PC-3 (cell line): Measurements from ENCODE around the gene DEPDC1B. TPM values are rescaled to one million over a fixed set of nuclear protein-coding genes. Genes with fewer than 3 reads are reported as not detected.

Experiments used
- ATAC-seq: fragments of 200-7000 bp; cut with Tn5 transposase; 2 replicates; pipeline ENCODE4 v1.9.1; 2020; ENCODE audit warnings: mild to moderate bottlenecking, moderate library complexity
- BruUV-seq: library from RNA; stranded (reverse); fragments of 400-500 nt; replicated peaks from 2 replicates; lab custom pipeline; 2021; lab: Mats Ljungman, UMichigan
- CTCF ChIA-PET: fragments of 300-600 bp; sonication (Branson Sonifier 250); formaldehyde crosslinking; loops from one replicate; lab custom pipeline; 2022; ENCODE audit warnings: antibody characterized with exemption; lab: Charles Lee
- POLR2A ChIA-PET: fragments of 300-600 bp; sonication (Branson Sonifier 250); formaldehyde crosslinking; loops from one replicate; lab custom pipeline; 2022; ENCODE audit warnings: antibody characterized with exemption; ENCODE audit not compliant: unreplicated experiment; lab: Charles Lee
- DNase-seq: peaks from one replicate; pipeline ENCODE4 v3.0.0-alpha.2; 2015
- H2AFZ ChIP-seq: fragments of 300-600 bp; sonication (generic); 2 replicates; pipeline ENCODE4 v1.6.0; 2016; ENCODE audit warnings: antibody characterized with exemption, low read length
- H3F3A ChIP-seq: fragments of 300-600 bp; sonication (generic); one replicate; pipeline ENCODE4 v1.6.0; 2017; ENCODE audit warnings: antibody characterized with exemption, low read length, control low read depth, mild to moderate bottlenecking; ENCODE audit not compliant: unreplicated experiment
- H3K27ac ChIP-seq: fragments of 300-600 bp; sonication (generic); 2 replicates; pipeline ENCODE4 v1.5.1; 2016; ENCODE audit warnings: mild to moderate bottlenecking, low read length
- H3K27me3 ChIP-seq: fragments of 300-600 bp; sonication (generic); 2 replicates; pipeline ENCODE4 v1.6.1; 2016; ENCODE audit warnings: low read length, mixed read lengths
- H3K36me3 ChIP-seq: fragments of 300-600 bp; sonication (generic); 2 replicates; pipeline ENCODE4 v1.6.1; 2016; ENCODE audit warnings: low read depth, mixed run types, low read length, mixed read lengths
- H3K4me1 ChIP-seq: fragments of 300-600 bp; sonication (generic); 2 replicates; pipeline ENCODE4 v1.5.1; 2016; ENCODE audit warnings: low read length; ENCODE audit not compliant: insufficient read depth
- H3K4me2 ChIP-seq: fragments of 300-600 bp; sonication (generic); 2 replicates; pipeline ENCODE4 v1.6.0; 2016; ENCODE audit warnings: low read length
- H3K4me3 ChIP-seq: fragments of 300-600 bp; sonication (generic); 2 replicates; pipeline ENCODE4 v1.5.1; 2016; ENCODE audit warnings: mild to moderate bottlenecking, low read length, mixed read lengths
- H3K79me2 ChIP-seq: fragments of 300-600 bp; sonication (generic); 2 replicates; pipeline ENCODE4 v1.6.1; 2017; ENCODE audit warnings: low read length, mixed read lengths
- H3K9ac ChIP-seq: fragments of 300-600 bp; sonication (generic); 2 replicates; pipeline ENCODE4 v1.6.0; 2016; ENCODE audit warnings: mild to moderate bottlenecking, low read length
- H3K9me2 ChIP-seq: fragments of 300-600 bp; sonication (generic); replicated peaks from 2 replicates; pipeline ENCODE4 v1.6.1; 2016; ENCODE audit warnings: mixed run types, low read length, mixed read lengths
- H3K9me3 ChIP-seq: fragments of 300-600 bp; sonication (generic); 2 replicates; pipeline ENCODE4 v1.6.1; 2016; ENCODE audit warnings: low read length, mixed read lengths
- H4K20me1 ChIP-seq: fragments of 300-600 bp; sonication (generic); 2 replicates; pipeline ENCODE4 v1.6.1; 2016; ENCODE audit warnings: low read length, mixed read lengths
- CTCF ChIP-seq: fragments of 300-600 bp; sonication (generic); conservative IDR thresholded peaks from 2 replicates; pipeline ENCODE4 v1.5.1; 2017; ENCODE audit warnings: antibody characterized with exemption, low read depth, mild to moderate bottlenecking, low read length
- EZH2 ChIP-seq: fragments of 300-600 bp; sonication (generic); IDR thresholded peaks from one replicate; pipeline ENCODE4 v1.6.1; 2017; ENCODE audit warnings: antibody characterized with exemption, mild to moderate bottlenecking, low read length; ENCODE audit not compliant: unreplicated experiment
- EZH2phosphoT487 ChIP-seq: fragments of 300-600 bp; sonication (generic); IDR thresholded peaks from 2 replicates; pipeline ENCODE4 v1.6.1; 2018; ENCODE audit warnings: mild to moderate bottlenecking, antibody characterized with exemption, low read length, borderline replicate concordance
- intact Hi-C: fragments of 100-400 bp; cut with micrococcal nuclease; formaldehyde crosslinking; loops from 2 replicates; pipeline ENCODE4 v1.9.0; 2023
- total RNA-seq: library from RNA; depleted of rRNA; stranded (reverse); fragments of >200 nt; gene quantifications from 2 replicates; pipeline ENCODE4 v1.2.3, GENCODE V29; 2014

DEPDC1B gene
- total RNA-seq, 1 experiment from 2014 or later: 22.7 TPM

- Histone ChIP-seq H3F3A (no peaks in the 10 kb centered on the region), H3K9me2 (no peaks in the 10 kb centered on the region)
- CTCF ChIA-PET: no interaction called here
These were observed 64.0 kb downstream of the DEPDC1B start for GRCh38 chr5:60636001-60636400.

GRCh38 chr5:60634051-60634450 lies 65.9 kb downstream of the DEPDC1B start:
- H3K4me3 ChIP-seq: no peak overlapping the region
- H3K27ac ChIP-seq: no peak overlapping the region
- H4K20me1 ChIP-seq: no peaks in the 10 kb centered on the region
- TF ChIP-seq CTCF (no peak), EZH2phosphoT487 (no peak), EZH2 (no peak)
- intact Hi-C loops: no loop called here
- no peaks in the 10 kb centered on the region for H3K9me3 ChIP-seq
- no peaks in the 10 kb centered on the region for H3K79me2 ChIP-seq
- ATAC-seq (no peak), DNase-seq (no peak)
- H3K4me2 ChIP-seq: no peak overlapping the region
- no peaks in the 10 kb centered on the region for H3K4me1 ChIP-seq
- H3K9ac ChIP-seq: no peak overlapping the region
- H3K27me3 ChIP-seq: no peaks in the 10 kb centered on the region
- H3K9me2 ChIP-seq: no peaks in the 10 kb centered on the region
- no TSS peak for BruUV-seq
- CTCF ChIA-PET: no interaction called here
- H3F3A ChIP-seq: no peaks in the 10 kb centered on the region
- POLR2A ChIA-PET: no interaction called here
- peaks cover 10% of the 10 kb centered on the region for H3K36me3 ChIP-seq
- H2AFZ ChIP-seq: no peak overlapping the region

More at GRCh38 chr5:60636001-60636400, 64.0 kb downstream of the DEPDC1B start:
- H3K4me2 ChIP-seq: no peak overlapping the region
- H3K79me2 ChIP-seq: no peaks in the 10 kb centered on the region
- H3K27ac ChIP-seq: no peak overlapping the region
- no peak for TF ChIP-seq CTCF
- TF ChIP-seq EZH2: no peak
- no peak for TF ChIP-seq EZH2phosphoT487
- no TSS peak for BruUV-seq
- H3K9me3 ChIP-seq: no peaks in the 10 kb centered on the region
- H3K36me3 ChIP-seq: 0 out of 2 replicates have a peak, but pooled peaks cover 7% of the 10 kb centered on the region
- intact Hi-C loops: no loop called here
- POLR2A ChIA-PET: no interaction called here
- H3K9ac ChIP-seq: no peak overlapping the region
- no peak overlapping the region for H2AFZ ChIP-seq
- no peaks in the 10 kb centered on the region for H3K27me3 ChIP-seq
- no peaks in the 10 kb centered on the region for H4K20me1 ChIP-seq
- DNase-seq (no peak), ATAC-seq (no peak)
- no peak overlapping the region for H3K4me3 ChIP-seq
- no peaks in the 10 kb centered on the region for H3K4me1 ChIP-seq

GRCh38 chr5:60633341-60633740 lies 66.6 kb downstream of the DEPDC1B start:
- ATAC-seq (no peak), DNase-seq (no peak)
- TF ChIP-seq EZH2 (no peak), EZH2phosphoT487 (no peak), CTCF (no peak)
- Histone ChIP-seq H3K9me2 (no peaks in the 10 kb centered on the region), H3K4me1 (no peaks in the 10 kb centered on the region), H3K27ac (no peak overlapping the region), H2AFZ (no peak overlapping the region), H3K9ac (no peak overlapping the region), H3K4me2 (no peak overlapping the region), H3K27me3 (no peaks in the 10 kb centered on the region), H3K9me3 (no peaks in the 10 kb centered on the region), H3K4me3 (no peak overlapping the region), H3F3A (no peaks in the 10 kb centered on the region), H3K36me3 (peaks cover 9% of the 10 kb centered on the region), H3K79me2 (no peaks in the 10 kb centered on the region), H4K20me1 (no peaks in the 10 kb centered on the region)
- intact Hi-C loops: no loop called here
- ChIA-PET POLR2A (no interaction called here), CTCF (no interaction called here)
- BruUV-seq: no TSS peak
